NCI-H146 treated with DMSO at 0.1 percent for 48 hours (cell line): ENCODE measurements around the gene MPHOSPH9.

Source experiments
- DNase-seq: peaks from one replicate; lab custom pipeline; 2025; ENCODE audit not compliant: unreplicated experiment; lab: John Stamatoyannopoulos, UW

The MPHOSPH9 gene

GRCh38 chr12:123232807-123233504 lies at the start of gene MPHOSPH9, which contains the start of gene MTRFR:
MPHOSPH9 (minus strand) TSS chr12:123233141; CDS start chr12:123230364, 2,777 bp downstream.
MTRFR (plus strand) TSS chr12:123233436; CDS start chr12:123253675, 20,239 bp downstream.
- peak; percentile 97 for DNase-seq

GRCh38 chr12:123282111-123282510 lies 49.2 kb upstream of the MPHOSPH9 start:
- DNase-seq = no peak

GRCh38 chr12:123280971-123281370 lies 48.0 kb upstream of the MPHOSPH9 start:
- no peak for DNase-seq

GRCh38 chr12:123278101-123278627 lies 45.2 kb upstream of the MPHOSPH9 start:
- DNase-seq = no peak

- DNase-seq = no peak
Measured at GRCh38 chr12:123273166-123273565, 40.2 kb upstream of the MPHOSPH9 start.

- peak; percentile 7 for DNase-seq
Measured at GRCh38 chr12:123271001-123271668, 38.2 kb upstream of the MPHOSPH9 start.

- DNase-seq = no peak
Measured at GRCh38 chr12:123270214-123271000, 37.5 kb upstream of the MPHOSPH9 start.

GRCh38 chr12:123269896-123270213 lies 36.9 kb upstream of the MPHOSPH9 start:
- DNase-seq = no peak

GRCh38 chr12:123269395-123269892 lies 36.5 kb upstream of the MPHOSPH9 start:
- DNase-seq = no peak

GRCh38 chr12:123268850-123269249 lies 35.9 kb upstream of the MPHOSPH9 start:
- no peak for DNase-seq

GRCh38 chr12:123267991-123268843 lies 35.3 kb upstream of the MPHOSPH9 start:
- peak; percentile 41 for DNase-seq

GRCh38 chr12:123267335-123267920 lies 34.5 kb upstream of the MPHOSPH9 start:
- no peak for DNase-seq

- DNase-seq = no peak
Measured at GRCh38 chr12:123266679-123267277, 33.8 kb upstream of the MPHOSPH9 start.

GRCh38 chr12:123265851-123266678 lies 33.1 kb upstream of the MPHOSPH9 start:
- DNase-seq = no peak

- DNase-seq = no peak
Measured at GRCh38 chr12:123264642-123265041, 31.7 kb upstream of the MPHOSPH9 start.

GRCh38 chr12:123263196-123263817 lies 30.4 kb upstream of the MPHOSPH9 start:
- DNase-seq = no peak

GRCh38 chr12:123261196-123261595 lies 28.3 kb upstream of the MPHOSPH9 start:
- DNase-seq = no peak

- DNase-seq = no peak
Measured at GRCh38 chr12:123260081-123260480, 27.1 kb upstream of the MPHOSPH9 start.
